GM20000 (cell line): ENCODE data around the gene TBC1D5.

Source experiments
- DNase-seq: peaks from one replicate; pipeline ENCODE4 v3.0.0; 2012; ENCODE audit warnings: low spot score
- CTCF ChIP-seq: IDR thresholded peaks from 2 replicates; pipeline ENCODE4 v1.5.1; 2012; ENCODE audit warnings: mild to moderate bottlenecking, control low read depth; ENCODE audit errors: extremely low read depth, missing control alignments

The TBC1D5 gene

GRCh38 chr3:17119201-17120072 is 623.0 kb downstream of the TBC1D5 start:
- DNase-seq: no peak
- TF ChIP-seq CTCF: no peak

GRCh38 chr3:17118771-17119170 is 623.7 kb downstream of the TBC1D5 start:
- TF ChIP-seq CTCF: no peak
- no peak for DNase-seq

GRCh38 chr3:17116007-17116600 is 626.3 kb downstream of the TBC1D5 start:
- DNase-seq: no peak
- no peak for TF ChIP-seq CTCF

GRCh38 chr3:17115186-17115585 is 627.2 kb downstream of the TBC1D5 start:
- DNase-seq: no peak
- no peak for TF ChIP-seq CTCF

GRCh38 chr3:17111586-17111985 is 630.8 kb downstream of the TBC1D5 start:
- no peak for DNase-seq
- TF ChIP-seq CTCF: no peak

GRCh38 chr3:17110660-17111396 is 631.6 kb downstream of the TBC1D5 start:
- no peak for DNase-seq
- no peak for TF ChIP-seq CTCF
